SIG-M5 (cell line): ENCODE results near the gene PEX11B.
"Not testable (repeated sequence)": the region's sequence is repeated elsewhere in the genome, so short reads cannot be mapped to it uniquely, and the experiment has no call there.

Experiments used
- DNase-seq: peaks from one replicate; lab custom pipeline; 2025; lab: John Stamatoyannopoulos, UW

Gene PEX11B

GRCh38 chr1:145952903-145953302 lies 34.4 kb upstream of the PEX11B start:
- no peak for DNase-seq

- no peak for DNase-seq
Observed at GRCh38 chr1:145951526-145951925, 33.0 kb upstream of the PEX11B start.

- no peak for DNase-seq
Observed at GRCh38 chr1:145949219-145949618, 30.7 kb upstream of the PEX11B start.

GRCh38 chr1:145947551-145947950 lies 29.0 kb upstream of the PEX11B start:
- DNase-seq = no peak

GRCh38 chr1:145946477-145946986 lies 28.0 kb upstream of the PEX11B start:
- no peak for DNase-seq

GRCh38 chr1:145944532-145944931 lies 26.0 kb upstream of the PEX11B start:
- no peak for DNase-seq

- DNase-seq = no peak
Observed at GRCh38 chr1:145942871-145943270, 24.4 kb upstream of the PEX11B start.

- no peak for DNase-seq
Observed at GRCh38 chr1:145942405-145942804, 23.9 kb upstream of the PEX11B start.

GRCh38 chr1:145937436-145937835 lies 18.9 kb upstream of the PEX11B start:
- no peak for DNase-seq

- no peak for DNase-seq
Observed at GRCh38 chr1:145936247-145936646, 17.7 kb upstream of the PEX11B start.

- no peak for DNase-seq
Observed at GRCh38 chr1:145935708-145936107, 17.2 kb upstream of the PEX11B start.

- peak; percentile 35 for DNase-seq
Observed at GRCh38 chr1:145932522-145933009, 14.0 kb upstream of the PEX11B start.

- DNase-seq = no peak
Observed at GRCh38 chr1:145927916-145928643, 9.6 kb upstream of the PEX11B start.

- DNase-seq = peak; percentile 98
Observed at GRCh38 chr1:145927063-145927886, 8.8 kb upstream of the PEX11B start, which contains the start of gene RBM8A. TSS of gene RBM8A (minus strand) at chr1:145927484. CDS start at chr1:145927426, 58 bp downstream.

- DNase-seq = no peak
Observed at GRCh38 chr1:145926686-145927062, 8.2 kb upstream of the PEX11B start.

GRCh38 chr1:145922266-145922665 lies 3.7 kb upstream of the PEX11B start:
- DNase-seq = no peak

GRCh38 chr1:145920297-145920696 lies 1.8 kb upstream of the PEX11B start:
- not testable (repeated sequence) for DNase-seq

- no peak for DNase-seq
Observed at GRCh38 chr1:145918992-145919939, 749 bp upstream of the PEX11B start.

GRCh38 chr1:145917595-145917994 lies 922 bp downstream of the PEX11B start:
- no peak for DNase-seq

GRCh38 chr1:145916745-145917144 lies 1.8 kb downstream of the PEX11B start:
- DNase-seq = no peak

GRCh38 chr1:145912128-145912641 lies 6.3 kb downstream of the PEX11B start:
- no peak for DNase-seq
